SK-N-MC (cell line): Measurements from ENCODE around the gene RASSF1.

Experiments used
- EZH2 ChIP-seq: fragments of 200-600 bp; sonication (generic); IDR thresholded peaks from one replicate; pipeline ENCODE4 v1.6.1; 2017; ENCODE audit warnings: antibody characterized with exemption
- POLR2AphosphoS5 ChIP-seq: IDR thresholded peaks from 2 replicates; pipeline ENCODE4 v1.6.1; 2012; ENCODE audit warnings: mild to moderate bottlenecking, low read depth, low read length, borderline replicate concordance

DNA sequence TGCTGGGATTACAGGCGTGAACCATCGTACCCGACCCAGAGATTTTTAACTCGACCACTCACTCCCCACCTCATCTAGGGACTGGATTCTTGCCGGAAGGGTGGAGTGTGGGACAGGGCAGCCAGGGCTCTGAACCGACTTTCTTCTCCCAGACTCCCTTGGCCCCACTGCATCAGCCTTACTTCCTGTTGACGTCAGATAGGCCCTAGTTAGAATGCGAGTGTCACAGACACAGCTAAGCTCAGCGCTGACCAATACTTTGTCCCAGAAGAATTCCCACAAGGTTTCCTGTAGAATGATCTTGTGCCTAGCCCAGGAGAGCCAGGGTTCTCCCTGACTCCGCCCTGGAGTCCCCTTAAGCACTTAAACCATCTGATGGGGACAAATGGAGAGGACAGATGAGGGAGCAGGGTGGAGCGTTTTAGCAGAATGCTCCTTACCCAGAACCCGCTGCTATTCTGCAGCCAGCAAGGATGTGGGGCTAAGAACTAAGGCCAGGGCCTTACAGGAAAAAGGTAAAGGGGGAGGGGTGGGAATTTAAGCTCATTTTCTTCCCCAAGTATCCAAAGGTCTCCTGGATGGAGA is 6.8 kb downstream of the RASSF1 start:
- TF ChIP-seq EZH2 (no peak), POLR2AphosphoS5 (no peak)
